ENCODE measurements around the gene AXDND1. TPM values are rescaled to one million over a fixed set of nuclear protein-coding genes. Genes with fewer than 3 reads are reported as not detected.

AXDND1 gene
- polyA plus RNA-seq, 1 of the 3 experiments (the other 2 are of a cell fraction), result 0.16 TPM

DNA sequence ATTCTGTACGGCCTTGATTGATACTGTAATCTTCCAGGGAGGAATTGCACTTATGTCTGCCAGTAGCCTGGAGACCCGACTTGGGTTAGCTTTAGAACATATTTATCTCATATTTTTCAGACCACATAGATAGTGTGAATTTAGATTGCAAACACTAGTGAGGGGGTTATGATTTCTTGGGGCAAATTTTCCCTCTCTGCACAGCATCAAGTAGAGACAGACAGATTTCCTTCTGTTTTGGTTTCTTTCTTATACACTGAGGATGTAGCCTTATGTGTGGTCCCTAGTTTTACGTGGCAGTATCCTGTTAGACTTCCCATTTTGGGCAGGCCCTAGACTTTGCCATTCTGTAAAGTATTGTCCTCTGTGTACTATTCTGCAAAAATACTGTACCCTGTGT lies 43.2 kb upstream of the AXDND1 start:
- WGBS (ENCODE audit: low lambda C conversion rate), result 81% methylated on average over 3 of the region's 3 CpGs

DNA sequence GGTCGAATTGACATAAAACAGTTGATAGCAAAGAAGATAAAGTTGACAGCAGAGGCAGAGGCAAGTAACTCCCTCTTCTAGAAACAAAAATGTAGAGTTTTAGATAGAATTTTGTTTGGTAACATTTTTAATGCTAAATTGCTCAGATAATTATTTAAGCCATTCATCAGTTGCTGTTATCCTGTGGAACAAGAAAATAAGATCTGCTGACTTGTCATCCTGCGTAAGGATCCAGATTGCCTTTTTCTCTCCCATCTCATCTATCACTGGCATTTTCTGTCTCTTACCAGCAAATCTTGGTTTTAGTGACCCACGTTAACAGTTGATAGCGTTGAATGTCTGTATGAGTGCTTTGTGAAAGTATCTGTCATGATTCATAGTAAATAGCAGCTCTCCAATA lies 42.3 kb upstream of the AXDND1 start:
- Histone ChIP-seq H3K9me3 (peaks cover 12% of the 10 kb centered on the region; the same call in 1 of the 2 replicates), H2AFZ (ENCODE audit: low read depth) (no peak overlapping the region), H3K4me3 (ENCODE audit: low read depth in 2 of 2, low read length in 1 of 2) (no peak overlapping the region), H3K27ac (ENCODE audit: low read depth in 2 of 2, low read length in 1 of 2) (no peak overlapping the region), H3K4me1 (ENCODE audit: control insufficient read depth in 1 of 2, insufficient read depth in 2 of 2, low read depth in 1 of 2, low read length in 1 of 2) (no peaks in the 10 kb centered on the region), H3K9me2 (no peaks in the 10 kb centered on the region), H3K9ac (no peak overlapping the region), H3F3A (replicated peaks; ENCODE audit: insufficient read depth) (no peaks in the 10 kb centered on the region), H3K79me2 (ENCODE audit: insufficient read depth) (peaks cover 36% of the 10 kb centered on the region), H3K4me2 (no peak overlapping the region), H4K20me1 (ENCODE audit: insufficient read depth) (no peaks in the 10 kb centered on the region), H3K27me3 (ENCODE audit: insufficient read depth) (no peaks in the 10 kb centered on the region), H3K36me3 (replicated peaks in 1 of 2; ENCODE audit: control insufficient read depth in 1 of 2, insufficient read depth in 2 of 2, low read length in 1 of 2) (peaks cover 8 to 49% of the 10 kb centered on the region in 2 experiments)
- TF ChIP-seq, protein P1, sequence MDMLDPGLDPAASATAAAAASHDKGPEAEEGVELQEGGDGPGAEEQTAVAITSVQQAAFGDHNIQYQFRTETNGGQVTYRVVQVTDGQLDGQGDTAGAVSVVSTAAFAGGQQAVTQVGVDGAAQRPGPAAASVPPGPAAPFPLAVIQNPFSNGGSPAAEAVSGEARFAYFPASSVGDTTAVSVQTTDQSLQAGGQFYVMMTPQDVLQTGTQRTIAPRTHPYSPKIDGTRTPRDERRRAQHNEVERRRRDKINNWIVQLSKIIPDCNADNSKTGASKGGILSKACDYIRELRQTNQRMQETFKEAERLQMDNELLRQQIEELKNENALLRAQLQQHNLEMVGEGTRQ (IDR thresholded peaks at IDR 0.05; ENCODE audit: borderline replicate concordance, low read depth, low read length), result no peak
- TF ChIP-seq YY1 (IDR thresholded peaks at IDR 0.05; ENCODE audit: low read depth) (no peak), FOXM1 (IDR thresholded peaks at IDR 0.05; ENCODE audit: low read depth) (no peak), TCF12 (IDR thresholded peaks at IDR 0.05) (no peak), RAD21 (IDR thresholded peaks at IDR 0.05; ENCODE audit: low read length) (no peak)
- CTCF ChIA-PET, result no interaction called here
- 89% methylated on average over 4 of the region's 4 CpGs for WGBS (ENCODE audit: low lambda C conversion rate)
- no peak for DNase-seq
- POLR2A ChIA-PET, result no interaction called here

More for the DNA sequence above, 43.2 kb upstream of the AXDND1 start:
- no peak overlapping the region for H3K9ac ChIP-seq
- CTCF ChIA-PET, result no interaction called here
- H4K20me1 ChIP-seq (ENCODE audit: insufficient read depth), result no peaks in the 10 kb centered on the region
- no peak overlapping the region for H2AFZ ChIP-seq (ENCODE audit: low read depth)
- no peaks in the 10 kb centered on the region for H3K27me3 ChIP-seq (ENCODE audit: insufficient read depth)
- H3K79me2 ChIP-seq (ENCODE audit: insufficient read depth), result peaks cover 41% of the 10 kb centered on the region
- no peaks in the 10 kb centered on the region for H3K4me1 ChIP-seq (ENCODE audit: control insufficient read depth in 1 of 2, insufficient read depth in 2 of 2, low read depth in 1 of 2, low read length in 1 of 2)
- H3K9me2 ChIP-seq, result no peaks in the 10 kb centered on the region
- no peak for DNase-seq
- H3K36me3 ChIP-seq (replicated peaks in 1 of 2; ENCODE audit: control insufficient read depth in 1 of 2, insufficient read depth in 2 of 2, low read length in 1 of 2), result peaks cover 8 to 53% of the 10 kb centered on the region in 2 experiments
- no peak overlapping the region for H3K27ac ChIP-seq (ENCODE audit: low read depth in 2 of 2, low read length in 1 of 2)
- peaks cover 12% of the 10 kb centered on the region; the same call in 1 of the 2 replicates for H3K9me3 ChIP-seq
- no peak for TF ChIP-seq FOSL2 (IDR thresholded peaks at IDR 0.05; ENCODE audit: borderline replicate concordance, low read depth)
- TF ChIP-seq TAF1 (IDR thresholded peaks at IDR 0.05; ENCODE audit: borderline replicate concordance, low read depth, low read length), result no peak
- TF ChIP-seq RXRA (IDR thresholded peaks at IDR 0.05; ENCODE audit: borderline replicate concordance, low read depth), result no peak
- TF ChIP-seq GABPA (IDR thresholded peaks at IDR 0.05; ENCODE audit: low read depth), result no peak
- TF ChIP-seq, protein P2, sequence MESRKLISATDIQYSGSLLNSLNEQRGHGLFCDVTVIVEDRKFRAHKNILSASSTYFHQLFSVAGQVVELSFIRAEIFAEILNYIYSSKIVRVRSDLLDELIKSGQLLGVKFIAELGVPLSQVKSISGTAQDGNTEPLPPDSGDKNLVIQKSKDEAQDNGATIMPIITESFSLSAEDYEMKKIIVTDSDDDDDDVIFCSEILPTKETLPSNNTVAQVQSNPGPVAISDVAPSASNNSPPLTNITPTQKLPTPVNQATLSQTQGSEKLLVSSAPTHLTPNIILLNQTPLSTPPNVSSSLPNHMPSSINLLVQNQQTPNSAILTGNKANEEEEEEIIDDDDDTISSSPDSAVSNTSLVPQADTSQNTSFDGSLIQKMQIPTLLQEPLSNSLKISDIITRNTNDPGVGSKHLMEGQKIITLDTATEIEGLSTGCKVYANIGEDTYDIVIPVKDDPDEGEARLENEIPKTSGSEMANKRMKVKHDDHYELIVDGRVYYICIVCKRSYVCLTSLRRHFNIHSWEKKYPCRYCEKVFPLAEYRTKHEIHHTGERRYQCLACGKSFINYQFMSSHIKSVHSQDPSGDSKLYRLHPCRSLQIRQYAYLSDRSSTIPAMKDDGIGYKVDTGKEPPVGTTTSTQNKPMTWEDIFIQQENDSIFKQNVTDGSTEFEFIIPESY (IDR thresholded peaks at IDR 0.05; ENCODE audit: borderline replicate concordance, low read depth), result no peak
- TF ChIP-seq SMC3 (IDR thresholded peaks at IDR 0.05; ENCODE audit: low read depth, low read length), result no peak
- no peak for TF ChIP-seq JUND (IDR thresholded peaks at IDR 0.05)
- no peak for TF ChIP-seq MXI1 (IDR thresholded peaks at IDR 0.05; ENCODE audit: low read depth, low read length)
- no peak for TF ChIP-seq RFX5 (IDR thresholded peaks at IDR 0.05; ENCODE audit: low read length)
- TF ChIP-seq EZH2phosphoT487 (IDR thresholded peaks at IDR 0.05; ENCODE audit: borderline replicate concordance, low read depth), result no peak
- no peak for TF ChIP-seq CHD2 (IDR thresholded peaks at IDR 0.05; ENCODE audit: low read length, partially characterized antibody)
- no peak for TF ChIP-seq GATA2 (CRISPR knock-in tag; IDR thresholded peaks at IDR 0.05)
- no peak for TF ChIP-seq EP300 (IDR thresholded peaks at IDR 0.05; ENCODE audit: borderline replicate concordance in 1 of 2, low read depth in 1 of 2, low read length in 1 of 2)
- TF ChIP-seq SIN3A (IDR thresholded peaks at IDR 0.05; ENCODE audit: borderline replicate concordance, low read depth, low read length), result no peak
- H3K4me3 ChIP-seq (ENCODE audit: low read depth in 2 of 2, low read length in 1 of 2), result no peak overlapping the region
- H3K4me2 ChIP-seq, result no peak overlapping the region
- H3F3A ChIP-seq (replicated peaks; ENCODE audit: insufficient read depth), result no peaks in the 10 kb centered on the region
- POLR2A ChIA-PET, result no interaction called here

Measured in SK-N-SH (cell line).